Right kidney (tissue), 1 donor: ENCODE results near the gene ARHGAP21.

ENCODE experiments used
- DNase-seq: peaks from one replicate; pipeline ENCODE4 v3.0.0-alpha.2; 2016

ARHGAP21 gene

GRCh38 chr10:24533981-24534380, 189.7 kb downstream of the ARHGAP21 start:
- no peak for DNase-seq
